Gastroesophageal sphincter (tissue), 3 donors: ENCODE results near the gene KCNE1.

Experiments
- CTCF ChIP-seq, 4 experiments: fragments of 200-600 bp in 2 of 4; fragments of 450-650 bp in 2 of 4; sonication (generic) in 1 of 4; IDR thresholded peaks; one replicate each; pipeline ENCODE4 v1.5.1; 2017 to 2019; ENCODE audit warnings: antibody characterized with exemption in 4 of 4, mild to moderate bottlenecking in 2 of 4, moderate library complexity in 2 of 4
- EP300 ChIP-seq: sonication (generic); formaldehyde crosslinking; IDR thresholded peaks from one replicate; pipeline ENCODE4 v1.6.1; 2017; ENCODE audit warnings: antibody characterized with exemption, mild to moderate bottlenecking
- POLR2A ChIP-seq, 2 donors: fragments of 450-650 bp; IDR thresholded peaks; one replicate each; pipeline ENCODE4 v1.6.1; 2017; ENCODE audit warnings: antibody characterized with exemption in 2 of 2, mild to moderate bottlenecking in 2 of 2, moderate library complexity in 1 of 2
- POLR2AphosphoS5 ChIP-seq: sonication (generic); formaldehyde crosslinking; IDR thresholded peaks from one replicate; pipeline ENCODE4 v1.6.1; 2017; ENCODE audit warnings: antibody characterized with exemption

GRCh38 chr21:34502480-34503106, 9.4 kb downstream of the KCNE1 start:
- TF ChIP-seq CTCF (IDR thresholded peaks at IDR 0.05): no peak
- no peak for TF ChIP-seq POLR2A (IDR thresholded peaks at IDR 0.05)
- no peak for TF ChIP-seq POLR2AphosphoS5
- TF ChIP-seq EP300: no peak
